ENCODE data around the gene NFASC. TPM values are rescaled to one million over a fixed set of nuclear protein-coding genes. Genes with fewer than 3 reads are reported as not detected.

The NFASC gene
- total RNA-seq, 2 donors from 2014 or later: 0.27 TPM; not detected in 1

DNA sequence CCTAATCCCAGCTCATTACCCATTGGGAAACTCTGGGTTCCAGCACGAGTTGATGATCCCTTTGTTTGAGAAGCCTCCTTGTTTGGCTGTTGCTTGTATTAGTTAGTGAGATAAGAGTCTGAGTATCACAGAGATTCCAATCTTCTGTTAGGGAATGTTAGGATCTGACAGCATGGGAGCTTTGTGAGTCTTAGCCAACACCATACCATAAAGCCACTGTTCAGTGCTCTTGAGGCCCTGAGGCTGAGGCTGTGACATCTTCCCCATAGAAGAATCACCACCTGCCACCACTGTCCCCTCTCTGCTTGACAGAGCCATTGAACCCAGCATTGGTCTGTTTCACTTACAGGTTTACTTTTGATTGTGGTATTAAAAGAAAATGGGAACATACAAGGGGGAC lies 29.3 kb upstream of the NFASC start:
- Mint-ChIP-seq H3K4me1 (peaks cover 9% of the 10 kb centered on the region), H3K4me3 (no peak overlapping the region), H3K27me3 (peaks cover 28% of the 10 kb centered on the region), H3K36me3 (ENCODE audit: low read depth) (peaks cover 2% of the 10 kb centered on the region), H3K27ac (no peak overlapping the region)
- no peak for ATAC-seq
- H3K9me3 ChIP-seq (ENCODE audit: control insufficient read depth, low read length, poor library complexity, severe bottlenecking): no peaks in the 10 kb centered on the region
- no peak for DNase-seq

DNA sequence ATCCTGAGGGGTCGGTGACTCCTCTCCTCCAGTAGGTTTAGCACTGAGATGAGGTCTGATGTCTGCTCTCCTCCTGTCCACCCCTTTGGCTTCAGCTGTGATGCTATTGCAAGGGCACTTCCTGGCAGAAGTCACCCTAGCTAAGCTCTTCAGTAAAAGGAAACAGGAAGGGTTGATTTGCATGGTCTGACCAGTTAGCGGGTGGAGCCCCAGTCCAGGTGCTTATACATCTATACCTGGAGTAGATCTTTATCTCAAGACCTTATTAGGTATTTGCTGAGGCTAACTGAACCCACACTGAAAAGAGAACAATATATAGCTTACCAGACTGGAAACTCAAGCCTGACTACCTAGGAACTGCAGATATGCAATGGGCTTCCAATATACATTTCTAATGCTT lies 28.9 kb upstream of the NFASC start:
- H3K9me3 ChIP-seq (ENCODE audit: control insufficient read depth, low read length, poor library complexity, severe bottlenecking): no peaks in the 10 kb centered on the region
- H3K36me3 Mint-ChIP-seq (ENCODE audit: low read depth): peaks cover 2% of the 10 kb centered on the region
- H3K27me3 Mint-ChIP-seq: peaks cover 24% of the 10 kb centered on the region
- peaks cover 9% of the 10 kb centered on the region for H3K4me1 Mint-ChIP-seq
- no peak overlapping the region for H3K27ac Mint-ChIP-seq
- H3K4me3 Mint-ChIP-seq: no peak overlapping the region
- DNase-seq: no peak
- no peak for ATAC-seq

DNA sequence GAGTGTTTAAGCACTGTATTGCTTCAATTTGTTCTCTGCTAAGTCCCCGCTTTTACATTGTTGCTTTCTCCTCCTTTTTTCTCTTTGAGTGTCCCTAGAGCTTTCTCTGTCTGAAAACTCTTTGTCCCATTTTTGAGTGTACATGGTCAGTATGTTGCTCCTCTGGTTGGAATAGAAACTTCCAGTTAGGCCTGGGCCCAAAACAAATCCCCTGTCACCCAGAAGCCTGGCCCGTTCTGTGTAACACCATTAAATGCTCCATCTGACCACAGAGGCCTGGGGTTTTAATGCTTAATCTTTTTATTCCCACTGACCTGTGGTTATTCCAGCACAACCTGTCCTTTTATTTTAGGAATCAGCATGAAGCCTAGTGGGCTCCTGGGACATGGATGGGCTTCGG lies 28.3 kb upstream of the NFASC start:
- H3K36me3 Mint-ChIP-seq (ENCODE audit: low read depth): peaks cover 2% of the 10 kb centered on the region
- no peak for ATAC-seq
- no peak overlapping the region for H3K4me3 Mint-ChIP-seq
- peaks cover 25% of the 10 kb centered on the region for H3K27me3 Mint-ChIP-seq
- no peak for DNase-seq
- H3K9me3 ChIP-seq (ENCODE audit: control insufficient read depth, low read length, poor library complexity, severe bottlenecking): no peaks in the 10 kb centered on the region
- no peak overlapping the region for H3K27ac Mint-ChIP-seq
- H3K4me1 Mint-ChIP-seq: peaks cover 9% of the 10 kb centered on the region

DNA sequence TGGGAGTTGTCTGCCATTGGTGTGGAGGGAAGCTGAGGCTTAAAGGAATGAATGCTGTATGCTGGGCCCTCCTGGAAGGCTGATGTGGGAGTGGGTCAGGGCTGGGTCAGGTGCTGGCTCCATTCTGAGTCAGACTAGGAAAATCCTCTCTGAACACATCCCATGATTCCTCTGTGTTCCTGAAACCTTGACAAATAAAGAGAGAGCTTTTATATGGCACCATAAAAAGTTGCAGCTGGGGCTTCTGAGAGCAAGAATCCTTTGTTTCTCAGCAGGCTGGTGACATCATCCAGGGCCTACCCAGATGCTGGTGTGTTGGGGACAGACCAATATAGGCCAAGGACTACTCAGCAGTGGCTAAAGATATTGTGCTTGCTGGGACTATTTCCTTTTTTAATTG lies 27.8 kb upstream of the NFASC start:
- no peak overlapping the region for H3K4me3 Mint-ChIP-seq

DNA sequence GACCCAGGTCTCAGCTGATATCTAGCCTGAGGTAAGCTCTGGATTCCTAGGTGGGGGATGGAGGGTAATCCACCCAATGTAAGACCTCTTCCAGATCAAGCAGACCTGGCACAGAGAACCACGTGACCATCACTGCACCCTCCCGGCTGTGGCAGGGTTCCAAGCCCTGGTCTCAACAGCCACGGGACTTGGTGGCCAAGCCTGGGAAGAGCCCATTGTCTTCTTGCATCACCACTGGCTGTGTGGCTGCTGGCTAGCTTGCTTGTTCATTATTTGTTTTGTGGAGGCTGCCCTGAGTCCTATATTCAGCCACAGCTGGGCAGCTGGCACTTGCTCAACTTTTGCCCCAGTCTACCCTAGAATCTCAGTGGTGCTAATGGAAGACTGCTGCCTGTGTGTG lies 24.1 kb upstream of the NFASC start:
- DNase-seq (no peak), ATAC-seq (no peak)
- peaks cover 2% of the 10 kb centered on the region for H3K36me3 Mint-ChIP-seq (ENCODE audit: low read depth)
- H3K4me1 Mint-ChIP-seq: peaks cover 9% of the 10 kb centered on the region
- H3K27me3 Mint-ChIP-seq: peaks cover 40% of the 10 kb centered on the region
- no peak overlapping the region for H3K27ac Mint-ChIP-seq
- no peak overlapping the region for H3K4me3 Mint-ChIP-seq
- H3K9me3 ChIP-seq (ENCODE audit: control insufficient read depth, low read length, poor library complexity, severe bottlenecking): no peaks in the 10 kb centered on the region

More for the DNA sequence above, 27.8 kb upstream of the NFASC start:
- H3K9me3 ChIP-seq (ENCODE audit: control insufficient read depth, low read length, poor library complexity, severe bottlenecking): no peaks in the 10 kb centered on the region
- H3K36me3 Mint-ChIP-seq (ENCODE audit: low read depth): peaks cover 2% of the 10 kb centered on the region
- ATAC-seq (no peak), DNase-seq (no peak)
- peaks cover 30% of the 10 kb centered on the region for H3K27me3 Mint-ChIP-seq
- peaks cover 9% of the 10 kb centered on the region for H3K4me1 Mint-ChIP-seq
- H3K27ac Mint-ChIP-seq: no peak overlapping the region

DNA sequence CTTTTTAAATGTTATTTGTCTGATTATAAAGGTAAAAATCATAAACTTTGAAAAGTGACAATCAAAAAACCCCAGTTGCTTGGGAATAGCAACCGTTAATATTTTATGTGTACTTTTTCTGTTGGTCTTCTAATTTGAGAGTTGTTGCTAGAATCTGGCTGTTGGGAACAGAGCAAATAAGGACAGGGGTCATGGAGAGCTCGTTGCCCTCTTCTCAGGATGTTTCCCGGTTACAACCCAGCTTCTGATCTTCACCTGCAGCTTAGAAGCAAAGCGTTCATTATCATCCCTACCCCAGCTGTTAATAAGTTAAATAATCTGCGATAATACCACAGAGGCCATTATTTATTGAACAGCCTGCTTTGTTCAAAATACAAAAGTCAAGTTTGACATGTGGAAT lies 22.1 kb upstream of the NFASC start:
- H3K27me3 Mint-ChIP-seq: peaks cover 48% of the 10 kb centered on the region
- DNase-seq: no peak
- peaks cover 2% of the 10 kb centered on the region for H3K36me3 Mint-ChIP-seq (ENCODE audit: low read depth)
- H3K4me1 Mint-ChIP-seq: peaks cover 3% of the 10 kb centered on the region
- H3K27ac Mint-ChIP-seq: no peak overlapping the region
- no peaks in the 10 kb centered on the region for H3K9me3 ChIP-seq (ENCODE audit: control insufficient read depth, low read length, poor library complexity, severe bottlenecking)
- no peak overlapping the region for H3K4me3 Mint-ChIP-seq
- no peak for ATAC-seq

GRCh38 chr1:204852854-204853253 lies 17.8 kb upstream of the NFASC start:
- H3K4me1 Mint-ChIP-seq: no peaks in the 10 kb centered on the region
- H3K4me3 Mint-ChIP-seq: no peak overlapping the region
- ATAC-seq (no peak), DNase-seq (no peak)
- no peaks in the 10 kb centered on the region for H3K36me3 Mint-ChIP-seq (ENCODE audit: low read depth)
- no peaks in the 10 kb centered on the region for H3K9me3 ChIP-seq (ENCODE audit: control insufficient read depth, low read length, poor library complexity, severe bottlenecking)
- H3K27me3 Mint-ChIP-seq: peaks cover 58% of the 10 kb centered on the region
- no peak overlapping the region for H3K27ac Mint-ChIP-seq

- no peak overlapping the region for H3K4me3 Mint-ChIP-seq
- ATAC-seq (no peak), DNase-seq (no peak)
- H3K9me3 ChIP-seq (ENCODE audit: control insufficient read depth, low read length, poor library complexity, severe bottlenecking): no peaks in the 10 kb centered on the region
- no peak overlapping the region for H3K27ac Mint-ChIP-seq
- no peaks in the 10 kb centered on the region for H3K36me3 Mint-ChIP-seq (ENCODE audit: low read depth)
- no peaks in the 10 kb centered on the region for H3K4me1 Mint-ChIP-seq
- H3K27me3 Mint-ChIP-seq: peaks cover 60% of the 10 kb centered on the region
Measured at GRCh38 chr1:204853436-204853835, 17.2 kb upstream of the NFASC start.

GRCh38 chr1:204854286-204854685 lies 16.4 kb upstream of the NFASC start:
- Mint-ChIP-seq H3K27ac (no peak overlapping the region), H3K4me3 (no peak overlapping the region), H3K36me3 (ENCODE audit: low read depth) (no peaks in the 10 kb centered on the region), H3K27me3 (peaks cover 63% of the 10 kb centered on the region), H3K4me1 (peaks cover 2% of the 10 kb centered on the region)
- no peaks in the 10 kb centered on the region for H3K9me3 ChIP-seq (ENCODE audit: control insufficient read depth, low read length, poor library complexity, severe bottlenecking)
- ATAC-seq: no peak
- no peak for DNase-seq

DNA sequence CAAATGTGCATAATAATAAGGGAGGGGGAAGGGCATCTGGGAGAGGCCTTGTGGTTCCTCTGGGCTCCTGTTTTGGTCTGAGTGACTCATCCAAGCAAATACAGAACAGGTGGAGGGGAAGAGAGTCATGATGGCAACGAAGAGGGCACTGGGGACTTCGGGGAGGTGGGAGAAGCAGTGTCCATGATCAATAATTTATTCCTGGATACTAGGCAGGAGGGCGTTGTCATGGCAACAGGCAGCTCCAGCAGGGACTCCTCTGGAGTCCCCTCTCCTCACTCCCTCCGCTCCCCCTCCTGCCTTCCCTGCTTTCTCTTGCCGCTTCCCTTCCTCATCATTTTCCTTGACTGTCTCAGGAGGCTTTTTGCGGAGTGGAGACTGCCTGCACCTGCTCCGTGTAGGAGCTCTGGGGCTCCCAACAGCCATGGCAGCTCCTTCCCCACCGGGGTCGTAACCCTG lies 12.3 kb upstream of the NFASC start:
- H3K4me1 Mint-ChIP-seq: peaks cover 2% of the 10 kb centered on the region
- H3K4me3 Mint-ChIP-seq: no peak overlapping the region
- DNase-seq (no peak), ATAC-seq (no peak)
- H3K27me3 Mint-ChIP-seq: peaks cover 79% of the 10 kb centered on the region
- no peak overlapping the region for H3K27ac Mint-ChIP-seq
- no peaks in the 10 kb centered on the region for H3K9me3 ChIP-seq (ENCODE audit: control insufficient read depth, low read length, poor library complexity, severe bottlenecking)
- H3K36me3 Mint-ChIP-seq (ENCODE audit: low read depth): peaks cover 7% of the 10 kb centered on the region

DNA sequence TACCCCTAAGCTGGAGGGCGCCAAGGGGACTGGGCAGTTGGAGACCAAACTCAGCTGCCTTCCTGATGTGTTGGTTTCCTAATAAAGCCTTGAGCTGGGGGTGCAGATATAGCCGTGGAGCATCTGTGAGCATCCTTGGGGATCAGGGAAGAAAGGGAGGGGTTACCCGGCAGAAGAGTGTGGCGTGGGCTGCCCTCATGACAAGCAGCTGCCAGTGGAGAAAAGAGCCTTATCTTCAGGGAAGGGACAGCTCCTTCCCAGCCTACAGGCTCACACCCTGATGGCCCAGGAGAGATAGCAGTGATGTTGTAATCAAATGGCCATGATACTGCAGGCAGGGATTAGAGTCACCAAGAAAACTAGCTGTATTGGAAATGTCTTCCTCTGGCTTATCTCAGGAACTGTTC lies 10.8 kb upstream of the NFASC start:
- Mint-ChIP-seq H3K27me3 (peaks cover 81% of the 10 kb centered on the region), H3K4me3 (no peak overlapping the region), H3K27ac (no peak overlapping the region), H3K4me1 (peaks cover 2% of the 10 kb centered on the region), H3K36me3 (ENCODE audit: low read depth) (peaks cover 7% of the 10 kb centered on the region)
- no peaks in the 10 kb centered on the region for H3K9me3 ChIP-seq (ENCODE audit: control insufficient read depth, low read length, poor library complexity, severe bottlenecking)
- no peak for DNase-seq
- ATAC-seq: no peak

DNA sequence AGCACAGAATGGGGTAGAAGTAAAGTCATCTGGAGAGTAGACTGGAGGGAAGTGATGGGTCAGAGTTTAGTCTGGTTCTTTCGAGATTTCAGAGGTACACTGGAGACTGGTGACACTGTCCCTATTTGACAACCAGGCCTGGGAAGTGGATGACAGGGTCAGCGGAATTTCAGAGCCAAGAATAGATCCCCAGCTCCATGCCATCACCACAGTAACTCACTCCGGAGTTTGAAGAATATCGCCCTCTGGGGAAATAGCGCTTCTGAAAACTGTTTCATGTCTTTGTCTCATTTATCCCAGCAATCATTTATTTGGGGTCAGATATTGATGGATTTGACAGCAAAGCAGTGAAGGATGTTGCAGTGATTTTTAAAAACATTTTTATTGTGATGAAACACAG lies 7.6 kb upstream of the NFASC start:
- H3K9me3 ChIP-seq (ENCODE audit: control insufficient read depth, low read length, poor library complexity, severe bottlenecking): no peaks in the 10 kb centered on the region
- peaks cover 81% of the 10 kb centered on the region for H3K27me3 Mint-ChIP-seq
- no peak overlapping the region for H3K27ac Mint-ChIP-seq
- DNase-seq (no peak), ATAC-seq (no peak)
- H3K36me3 Mint-ChIP-seq (ENCODE audit: low read depth): peaks cover 7% of the 10 kb centered on the region
- no peak overlapping the region for H3K4me3 Mint-ChIP-seq
- H3K4me1 Mint-ChIP-seq: peaks cover 2% of the 10 kb centered on the region

- ATAC-seq: no peak
- no peaks in the 10 kb centered on the region for H3K4me1 Mint-ChIP-seq
- no peak overlapping the region for H3K27ac Mint-ChIP-seq
- no peak for DNase-seq
- peaks cover 7% of the 10 kb centered on the region for H3K36me3 Mint-ChIP-seq (ENCODE audit: low read depth)
- no peaks in the 10 kb centered on the region for H3K9me3 ChIP-seq (ENCODE audit: control insufficient read depth, low read length, poor library complexity, severe bottlenecking)
- no peak overlapping the region for H3K4me3 Mint-ChIP-seq
- peaks cover 81% of the 10 kb centered on the region for H3K27me3 Mint-ChIP-seq
Measured at GRCh38 chr1:204863730-204864129, 6.9 kb upstream of the NFASC start.

DNA sequence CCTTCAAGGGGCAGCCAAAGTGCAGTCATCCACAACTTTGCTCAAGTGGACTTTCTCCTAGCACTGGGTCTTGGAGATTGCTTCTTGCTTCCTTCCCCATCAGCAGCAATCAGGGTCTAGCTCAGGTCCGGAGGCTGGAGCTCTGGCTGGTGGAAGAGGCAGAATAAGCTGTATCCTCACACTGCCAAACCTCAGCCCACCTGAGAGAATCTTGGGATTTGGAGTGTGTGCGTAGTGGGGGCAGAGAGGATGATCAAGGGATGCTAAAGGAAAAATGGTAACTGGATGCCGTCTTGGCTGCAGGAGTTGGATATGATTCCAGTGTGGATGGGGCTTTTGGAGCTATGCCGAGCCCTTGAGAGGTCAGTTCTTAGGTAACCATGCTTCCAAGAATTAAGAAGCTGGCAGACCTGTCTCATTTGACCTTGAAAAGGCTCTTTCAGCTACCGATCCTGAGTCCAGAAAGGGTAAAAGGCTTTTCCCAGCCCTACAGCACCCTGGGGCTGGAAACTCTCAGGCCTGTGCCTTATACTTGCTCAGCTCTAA lies 4.5 kb upstream of the NFASC start:
- H3K27me3 Mint-ChIP-seq: peaks cover 80% of the 10 kb centered on the region
- no peak overlapping the region for H3K4me3 Mint-ChIP-seq
- no peak for DNase-seq
- peaks cover 7% of the 10 kb centered on the region for H3K36me3 Mint-ChIP-seq (ENCODE audit: low read depth)
- H3K4me1 Mint-ChIP-seq: no peaks in the 10 kb centered on the region
- no peaks in the 10 kb centered on the region for H3K9me3 ChIP-seq (ENCODE audit: control insufficient read depth, low read length, poor library complexity, severe bottlenecking)
- no peak overlapping the region for H3K27ac Mint-ChIP-seq
- ATAC-seq: no peak

All from T-helper 17 cell (primary cell).